GM18868 (cell line): Measurements from ENCODE around the gene C9orf78.

ENCODE experiments used
- ATAC-seq: cut with Tn5 transposase; IDR thresholded peaks from one replicate; pipeline ENCODE4 v1.9.1; 2021; ENCODE audit warnings: mild to moderate bottlenecking, moderate library complexity; ENCODE audit not compliant: unreplicated experiment

The C9orf78 gene

GRCh38 chr9:129868023-129868871 is 33.2 kb upstream of the C9orf78 start:
- ATAC-seq = no peak

DNA sequence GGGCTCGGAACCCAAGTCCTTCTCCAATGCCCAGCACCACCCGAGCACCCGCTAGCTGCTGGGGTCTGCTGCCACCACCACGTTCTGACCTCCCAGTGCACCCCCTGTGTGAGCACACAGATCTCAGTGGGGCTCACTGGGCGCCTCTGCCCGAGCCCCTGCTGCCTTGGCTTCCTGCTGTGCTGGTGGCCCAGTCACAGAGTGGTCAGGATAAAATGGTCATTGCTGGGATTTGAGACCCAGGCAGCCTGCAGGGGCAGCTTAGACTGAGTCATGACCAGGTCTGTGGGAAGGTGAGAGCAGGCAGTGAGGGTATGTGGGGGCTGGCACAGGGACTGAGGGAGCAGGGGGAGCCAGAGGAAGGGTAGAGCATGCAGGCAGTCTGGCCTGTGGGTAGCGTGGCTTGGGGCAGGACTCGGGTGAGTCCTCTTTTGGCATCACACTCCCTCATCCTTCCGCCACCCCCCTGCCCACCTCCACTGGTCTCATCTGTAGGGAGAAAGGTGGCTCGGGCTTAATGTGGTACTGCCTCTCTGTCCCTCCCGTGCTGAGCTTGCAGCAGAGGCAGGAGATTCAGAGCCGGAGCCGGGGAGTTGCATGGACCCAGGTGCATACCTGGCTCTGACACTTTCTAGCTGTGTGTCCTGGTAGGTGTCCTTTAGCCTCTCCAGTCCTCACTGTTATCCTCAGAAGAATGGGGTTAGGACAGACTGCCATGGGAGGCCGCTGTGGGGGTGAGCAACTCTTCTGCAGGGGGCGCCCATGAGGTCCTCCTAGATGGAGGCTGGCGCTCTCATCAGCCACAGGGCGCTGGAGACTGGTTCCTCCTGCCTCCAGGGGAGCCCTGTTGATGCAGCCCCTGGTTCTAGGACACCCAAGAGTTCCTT is 32.3 kb upstream of the C9orf78 start:
- no peak for ATAC-seq

GRCh38 chr9:129866394-129867135 is 31.5 kb upstream of the C9orf78 start:
- no peak for ATAC-seq

DNA sequence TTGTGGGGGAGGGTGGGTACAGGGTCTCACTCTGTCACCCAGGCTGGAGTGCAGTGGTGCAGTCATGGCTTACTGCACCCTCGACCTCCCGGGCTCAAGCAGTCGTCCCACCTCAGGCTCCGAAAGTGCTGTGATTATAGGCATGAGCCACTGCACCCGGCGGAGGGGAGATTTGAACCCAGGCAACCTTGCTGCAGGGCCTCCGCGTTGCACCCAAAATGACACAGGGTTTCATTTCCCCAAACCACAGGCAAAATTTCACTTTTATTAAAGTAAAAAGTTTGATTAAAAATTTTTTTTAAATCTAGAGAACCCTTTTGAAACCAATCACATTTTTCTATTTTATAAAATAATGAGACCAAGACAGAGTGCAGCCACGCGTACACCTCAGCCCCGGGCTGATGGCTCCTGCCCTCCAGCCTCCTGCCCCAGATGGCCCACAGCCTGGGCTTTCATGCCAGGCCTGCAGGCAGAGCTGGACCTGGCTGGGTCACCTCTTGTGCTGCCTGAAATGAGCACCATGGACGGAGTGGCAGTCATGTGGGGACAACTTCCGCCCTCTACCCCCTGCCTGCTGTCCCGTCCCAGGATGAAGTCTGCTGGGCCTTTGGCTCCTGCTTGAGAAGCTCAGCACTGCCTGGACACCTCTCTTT is 30.7 kb upstream of the C9orf78 start:
- no peak for ATAC-seq

DNA sequence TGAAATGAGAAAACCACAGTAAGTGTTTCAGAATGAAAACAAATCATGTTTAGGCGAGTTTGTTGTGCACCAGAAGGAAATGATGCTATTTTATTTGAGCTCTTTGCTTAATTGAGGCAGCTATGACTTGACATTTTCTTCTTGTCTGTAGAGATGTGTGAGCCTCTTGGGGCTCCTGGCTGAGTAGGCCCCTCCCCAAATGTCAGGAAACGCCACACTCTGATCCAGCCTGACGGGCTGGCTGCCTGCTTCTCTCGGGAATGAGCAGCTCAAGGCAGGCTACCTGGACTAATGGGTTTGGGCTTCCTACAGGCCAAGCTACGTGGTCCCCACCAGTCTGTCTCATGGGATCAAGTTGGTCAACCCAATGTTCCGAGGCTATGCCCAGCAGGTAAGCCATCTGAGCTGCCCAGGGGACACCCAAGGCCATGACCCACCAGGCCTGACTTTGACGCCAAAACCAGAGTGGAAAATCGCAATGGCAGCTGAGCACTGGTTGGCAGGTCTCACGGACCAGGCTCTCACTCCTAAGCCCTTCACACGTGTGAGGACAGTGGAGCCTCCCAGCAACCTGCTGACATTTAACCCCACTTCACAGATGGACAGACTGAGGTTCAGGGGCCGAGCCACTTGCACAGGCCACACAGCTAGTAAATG is 30.0 kb upstream of the C9orf78 start:
- ATAC-seq = no peak

- ATAC-seq = no peak
These were observed 28.1 kb upstream of the C9orf78 start for GRCh38 chr9:129863059-129863690.

- ATAC-seq = no peak
These were observed 26.4 kb upstream of the C9orf78 start for GRCh38 chr9:129861447-129861827.

GRCh38 chr9:129860653-129861446 is 25.8 kb upstream of the C9orf78 start:
- ATAC-seq = no peak

GRCh38 chr9:129858167-129858962 is 23.3 kb upstream of the C9orf78 start:
- no peak for ATAC-seq

GRCh38 chr9:129857207-129857606 is 22.1 kb upstream of the C9orf78 start:
- no peak for ATAC-seq

DNA sequence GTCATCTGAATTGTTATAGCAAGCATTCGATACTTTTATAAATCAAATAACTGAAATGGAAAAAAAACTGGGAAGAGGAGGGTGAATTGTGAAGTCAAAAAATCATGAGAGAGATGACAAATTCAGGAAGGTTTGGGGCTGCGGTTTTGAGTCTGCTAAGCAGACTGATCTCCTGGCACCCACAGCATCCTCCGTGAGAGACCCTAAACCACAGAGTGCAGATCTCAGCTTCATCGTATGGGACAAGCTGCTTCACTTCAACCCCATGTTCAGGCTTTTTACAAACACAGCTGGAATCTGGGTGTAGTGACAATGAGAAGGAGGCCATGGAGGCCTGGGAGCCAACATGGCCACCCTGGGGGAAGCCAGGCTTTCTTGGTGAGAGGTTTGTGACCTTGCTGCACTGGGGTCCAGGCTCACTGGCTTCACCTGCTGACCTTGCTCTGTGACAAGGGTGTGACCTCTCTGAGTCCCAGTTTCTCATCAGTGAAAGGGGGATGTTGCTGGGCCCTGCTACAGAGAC is 19.6 kb upstream of the C9orf78 start:
- no peak for ATAC-seq

GRCh38 chr9:129853614-129854013 is 18.5 kb upstream of the C9orf78 start:
- no peak for ATAC-seq

DNA sequence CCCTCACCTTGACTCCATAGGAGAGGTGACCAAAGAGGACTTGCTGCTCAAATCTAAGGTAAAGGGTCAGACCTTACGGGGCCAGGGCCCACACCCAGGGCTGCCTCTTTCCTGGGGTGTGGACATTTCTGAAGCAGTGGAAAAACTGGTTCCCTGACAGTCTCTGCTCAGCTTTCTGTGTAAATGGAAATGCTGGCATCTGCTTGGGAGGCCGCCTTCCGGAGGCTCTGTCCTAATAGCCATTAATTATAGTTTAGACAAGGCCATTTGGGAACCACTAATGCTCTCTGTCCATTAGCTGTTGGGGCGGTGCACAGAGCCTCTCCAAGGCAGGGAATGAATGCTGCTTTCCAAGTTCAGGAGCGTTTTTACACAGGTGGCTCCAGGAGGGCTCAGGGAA is 17.5 kb upstream of the C9orf78 start:
- no peak for ATAC-seq

DNA sequence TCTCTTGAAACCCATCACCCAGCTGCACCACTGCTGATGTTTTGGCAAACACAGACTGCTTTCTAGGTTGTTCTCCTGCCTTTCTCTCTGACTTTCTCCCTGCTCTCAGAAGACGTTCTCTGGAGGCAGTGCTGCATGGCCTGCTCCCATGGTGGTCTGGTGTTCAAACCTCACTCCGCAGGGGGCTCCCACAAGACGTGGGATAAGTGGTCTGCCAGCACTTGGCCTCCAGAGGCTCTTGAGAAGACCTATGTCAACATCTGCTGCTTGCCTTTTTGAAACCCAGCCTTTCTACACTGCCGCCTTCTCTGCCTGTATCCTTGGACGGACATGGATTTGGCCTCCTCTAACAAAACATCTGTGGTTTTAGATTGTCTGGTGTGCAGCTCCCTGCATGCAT is 16.7 kb upstream of the C9orf78 start:
- no peak for ATAC-seq

DNA sequence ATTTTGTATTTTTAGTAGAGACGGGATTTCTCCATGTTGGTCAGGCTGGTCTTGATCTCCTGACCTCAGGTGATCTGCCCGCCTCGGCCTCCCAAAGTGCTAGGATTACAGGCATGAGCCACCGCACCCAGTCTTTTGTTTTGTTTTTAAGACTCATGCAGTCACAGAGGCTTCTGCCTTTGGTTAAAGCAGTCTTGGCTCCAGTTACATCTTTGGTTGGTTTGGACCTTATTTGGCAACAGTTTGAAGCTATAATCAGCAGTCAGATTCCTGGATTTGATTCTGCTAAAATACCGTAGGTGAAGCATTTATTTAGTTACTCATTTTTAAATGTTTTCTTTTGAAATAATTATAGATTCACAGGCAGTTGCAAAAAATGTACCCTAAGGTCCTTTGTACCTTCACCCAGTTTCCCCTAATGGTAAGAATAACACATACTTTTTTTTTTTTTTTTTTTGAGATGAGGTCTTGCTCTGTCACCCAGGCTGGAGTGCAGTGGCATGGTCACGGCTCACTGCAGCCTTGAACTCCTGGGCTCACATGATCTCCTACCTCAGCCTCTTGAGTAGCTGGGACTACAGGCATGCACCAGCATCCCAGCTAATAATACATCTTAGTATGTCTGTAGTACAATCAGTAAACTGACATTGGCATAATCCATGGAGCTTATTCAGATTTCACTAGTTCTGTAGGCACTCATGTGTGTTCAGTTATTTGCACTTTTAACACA is 15.9 kb upstream of the C9orf78 start:
- no peak for ATAC-seq

DNA sequence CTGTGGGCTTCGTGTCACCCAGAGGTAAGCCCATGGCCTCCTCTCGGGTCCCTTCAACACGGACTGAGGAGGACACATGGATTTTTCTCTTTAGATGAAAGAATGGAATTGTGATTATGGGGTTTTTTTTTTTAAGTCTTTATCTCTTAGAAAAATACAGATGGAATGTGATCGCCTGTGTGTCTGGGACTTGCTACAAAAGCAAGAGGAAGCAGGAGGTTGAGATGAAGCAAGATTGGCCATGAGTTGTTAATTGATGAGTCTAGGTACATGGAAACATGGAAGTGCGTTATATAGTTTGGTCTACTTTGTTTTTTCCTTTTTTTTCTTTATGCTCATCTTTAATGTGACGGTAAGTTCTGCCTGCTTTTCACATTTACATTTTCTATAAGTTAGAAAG is 14.8 kb upstream of the C9orf78 start:
- no peak for ATAC-seq

DNA sequence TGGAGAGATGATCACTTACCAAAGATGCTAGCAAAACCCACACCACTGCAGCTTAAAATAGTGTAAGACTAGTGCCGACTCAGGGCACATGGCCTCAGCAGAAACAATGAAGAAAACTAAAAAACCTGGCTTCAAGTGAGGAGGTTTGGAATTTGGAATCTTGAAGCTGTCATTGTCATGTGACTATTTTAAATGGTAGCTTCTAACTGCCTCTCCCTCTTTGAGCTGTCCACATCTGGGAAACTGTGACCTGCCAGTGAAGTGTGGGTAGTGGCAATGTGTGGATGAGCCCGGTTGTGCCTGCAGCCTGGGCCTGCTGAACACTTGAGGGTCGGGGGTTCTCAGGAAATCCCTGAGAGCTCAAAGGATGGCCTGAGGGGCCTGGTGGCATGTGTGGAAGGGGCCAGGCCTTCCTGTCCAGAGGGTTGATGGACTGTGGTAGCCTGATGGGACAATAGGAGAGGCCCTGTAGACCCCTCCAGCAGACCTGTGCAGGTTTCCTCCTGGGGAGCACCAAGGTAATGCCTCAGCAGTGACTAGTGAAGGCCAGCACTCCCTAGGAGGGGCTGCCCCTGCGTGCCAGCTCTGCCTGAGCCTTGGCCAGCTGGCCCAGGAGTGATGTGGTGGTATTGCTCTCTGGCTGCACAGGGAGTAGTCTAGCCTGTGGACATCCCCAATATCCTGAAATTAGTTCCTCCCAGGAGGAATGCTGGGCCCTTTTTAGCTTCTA is 13.8 kb upstream of the C9orf78 start:
- no peak for ATAC-seq
